GM20000 (cell line): Measurements from ENCODE around the gene STUM.

Source experiments
- DNase-seq: peaks from one replicate; pipeline ENCODE4 v3.0.0; 2012; ENCODE audit warnings: low spot score
- TF ChIP-seq, protein P1 (sequence below): IDR thresholded peaks from 2 replicates; pipeline ENCODE4 v1.5.1; 2012; ENCODE audit warnings: mild to moderate bottlenecking, control low read depth; ENCODE audit errors: extremely low read depth, missing control alignments

The STUM gene

GRCh38 chr1:226603022-226603857 lies 54.7 kb downstream of the STUM start:
- DNase-seq, result no peak

GRCh38 chr1:226603858-226604559 lies 55.4 kb downstream of the STUM start:
- no peak for DNase-seq

More at GRCh38 chr1:226603022-226603857, 54.7 kb downstream of the STUM start:
- TF ChIP-seq, protein P1, sequence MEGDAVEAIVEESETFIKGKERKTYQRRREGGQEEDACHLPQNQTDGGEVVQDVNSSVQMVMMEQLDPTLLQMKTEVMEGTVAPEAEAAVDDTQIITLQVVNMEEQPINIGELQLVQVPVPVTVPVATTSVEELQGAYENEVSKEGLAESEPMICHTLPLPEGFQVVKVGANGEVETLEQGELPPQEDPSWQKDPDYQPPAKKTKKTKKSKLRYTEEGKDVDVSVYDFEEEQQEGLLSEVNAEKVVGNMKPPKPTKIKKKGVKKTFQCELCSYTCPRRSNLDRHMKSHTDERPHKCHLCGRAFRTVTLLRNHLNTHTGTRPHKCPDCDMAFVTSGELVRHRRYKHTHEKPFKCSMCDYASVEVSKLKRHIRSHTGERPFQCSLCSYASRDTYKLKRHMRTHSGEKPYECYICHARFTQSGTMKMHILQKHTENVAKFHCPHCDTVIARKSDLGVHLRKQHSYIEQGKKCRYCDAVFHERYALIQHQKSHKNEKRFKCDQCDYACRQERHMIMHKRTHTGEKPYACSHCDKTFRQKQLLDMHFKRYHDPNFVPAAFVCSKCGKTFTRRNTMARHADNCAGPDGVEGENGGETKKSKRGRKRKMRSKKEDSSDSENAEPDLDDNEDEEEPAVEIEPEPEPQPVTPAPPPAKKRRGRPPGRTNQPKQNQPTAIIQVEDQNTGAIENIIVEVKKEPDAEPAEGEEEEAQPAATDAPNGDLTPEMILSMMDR, result no peak

GRCh38 chr1:226604560-226605317 lies 56.2 kb downstream of the STUM start:
- DNase-seq, result no peak
- TF ChIP-seq, protein P1, result no peak

More at GRCh38 chr1:226603858-226604559, 55.4 kb downstream of the STUM start:
- TF ChIP-seq, protein P1, result no peak

DNA sequence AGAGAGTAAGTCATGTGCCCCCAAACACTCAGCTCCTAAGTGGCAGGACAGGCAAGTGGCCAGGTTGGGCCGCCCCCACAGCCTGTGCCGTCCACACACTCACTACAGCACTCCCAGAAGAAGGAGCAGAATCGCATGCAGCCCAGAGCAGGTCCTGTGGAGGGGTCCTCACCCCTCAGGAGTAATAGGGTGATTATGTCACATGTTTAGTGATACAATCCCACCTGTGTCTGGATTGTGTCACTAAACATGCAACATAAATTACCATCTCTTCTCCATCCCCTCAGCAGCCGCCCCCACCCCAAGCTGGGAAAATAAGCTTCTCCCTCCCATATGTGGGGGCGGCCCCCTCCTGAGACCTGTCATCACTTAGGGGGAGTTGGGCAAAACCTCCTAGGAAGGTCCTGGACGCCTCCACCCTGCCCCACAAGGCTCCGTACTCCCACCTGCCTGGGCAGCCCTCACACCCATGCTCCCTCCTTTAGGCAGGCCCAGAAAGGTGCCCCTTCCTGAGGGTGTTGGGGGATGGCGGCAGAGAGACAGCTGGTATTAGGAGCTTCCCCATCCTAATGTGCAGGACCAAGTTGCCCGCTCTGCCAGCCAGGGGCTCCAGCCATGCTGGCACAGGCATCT lies 56.9 kb downstream of the STUM start:
- no peak for DNase-seq
- TF ChIP-seq, protein P1, result no peak

DNA sequence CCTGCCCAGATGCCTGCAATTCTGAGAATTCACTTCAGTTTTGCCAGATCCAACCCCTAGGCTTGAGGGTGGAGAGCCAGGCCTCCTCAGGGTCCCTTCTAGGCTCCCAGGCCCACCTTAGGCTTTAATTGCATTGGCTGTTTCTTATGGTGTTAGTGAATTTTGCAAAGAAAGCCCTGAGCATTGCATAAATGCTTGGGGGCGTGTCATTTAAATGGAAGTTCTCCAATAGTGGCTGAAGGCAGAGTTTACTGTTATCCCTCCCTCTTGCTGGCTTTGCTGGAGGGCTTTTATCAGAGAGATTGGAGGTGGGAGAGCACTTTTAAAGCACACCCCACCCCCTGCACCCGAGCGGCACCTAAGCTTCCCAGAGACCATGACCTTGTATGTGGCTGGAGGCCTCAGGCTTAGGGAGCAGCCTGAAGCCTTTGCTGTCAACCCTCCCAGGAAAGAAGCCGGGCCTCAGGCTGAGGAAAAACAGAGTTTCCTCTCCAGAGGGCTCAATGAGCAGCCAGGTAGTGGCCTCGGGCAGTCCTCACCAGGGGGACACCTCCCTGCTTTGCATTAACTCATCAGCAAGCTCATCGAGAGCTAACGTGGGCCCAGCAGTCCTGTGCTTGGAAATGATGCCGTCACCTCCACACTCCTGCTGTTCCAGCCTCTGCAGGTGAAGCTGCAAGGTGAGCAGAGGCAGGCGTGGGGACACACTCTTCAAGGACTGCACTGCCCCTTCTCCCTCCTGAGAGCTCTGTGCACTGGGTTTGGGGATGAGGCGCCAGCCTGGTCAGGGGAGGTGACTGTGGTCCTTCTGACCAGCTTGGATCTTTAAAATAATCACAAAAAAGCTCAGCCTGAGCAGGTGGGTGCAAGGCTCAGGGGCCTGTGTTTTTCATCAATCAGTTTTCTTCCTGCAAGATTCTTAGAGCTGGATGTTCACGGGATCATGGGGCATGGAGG lies 58.0 kb downstream of the STUM start:
- no peak for DNase-seq
- TF ChIP-seq, protein P1, result no peak

GRCh38 chr1:226607268-226607660 lies 58.7 kb downstream of the STUM start:
- TF ChIP-seq, protein P1, result no peak
- no peak for DNase-seq
